GM19099 (cell line): ENCODE measurements around the gene LTC4S.

Experiments
- POLR2A ChIP-seq: IDR thresholded peaks from 3 replicates; pipeline ENCODE4 v1.6.1; 2011; ENCODE audit warnings: low read depth; ENCODE audit not compliant: insufficient read length; ENCODE audit errors: extremely low read depth

LTC4S gene

GRCh38 chr5:179798144-179798770 is 4.5 kb downstream of the LTC4S start:
- no peak for TF ChIP-seq POLR2A

GRCh38 chr5:179798771-179799643 is 5.2 kb downstream of the LTC4S start:
- no peak for TF ChIP-seq POLR2A

DNA sequence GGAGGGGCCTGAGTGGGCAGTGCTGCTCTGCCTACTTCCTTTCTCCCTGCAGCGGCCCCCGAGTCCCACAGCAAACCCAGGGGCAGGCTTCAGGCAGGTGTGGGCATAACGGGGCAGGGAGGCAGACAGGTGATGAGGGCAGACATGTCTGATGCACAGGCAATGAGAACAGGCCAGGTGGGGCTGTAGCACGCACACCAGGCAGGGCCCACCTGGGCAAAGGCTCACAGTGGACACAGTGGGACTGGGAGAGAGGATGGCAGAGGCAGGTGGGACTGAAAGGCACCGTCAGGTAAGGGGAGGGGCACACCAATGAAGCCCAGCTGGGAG is 5.8 kb downstream of the LTC4S start:
- no peak for TF ChIP-seq POLR2A

DNA sequence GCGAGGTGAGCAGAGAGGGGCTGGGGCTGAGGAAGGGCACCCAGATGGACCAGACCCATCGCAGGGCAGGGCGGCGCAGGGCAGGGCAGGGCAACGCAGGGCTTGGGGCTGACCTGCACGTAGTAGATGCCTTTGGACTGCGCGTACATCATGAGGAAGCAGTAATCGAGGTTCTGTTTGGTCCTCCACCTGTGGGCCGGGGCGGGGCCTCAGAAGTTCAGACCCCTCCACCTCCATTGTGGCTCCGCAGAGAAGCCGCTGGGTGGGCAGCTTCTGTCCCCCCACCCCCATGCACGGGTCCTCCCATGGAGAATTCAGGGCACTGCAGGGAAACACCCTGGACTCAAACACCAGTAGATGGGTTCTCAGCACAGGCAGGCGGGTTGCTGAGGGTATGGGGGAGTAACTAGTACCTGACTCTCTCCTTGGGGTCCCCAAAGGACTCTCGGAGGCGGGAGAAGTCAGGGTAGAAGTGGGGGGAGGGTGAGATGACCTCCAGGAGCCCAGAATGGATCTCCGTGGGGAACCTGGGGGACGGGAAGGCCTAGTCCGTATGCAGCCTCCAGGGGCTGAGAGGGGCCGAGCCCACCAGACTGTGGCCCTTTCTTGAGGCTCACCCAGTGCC is 6.4 kb downstream of the LTC4S start:
- no peak for TF ChIP-seq POLR2A

- TF ChIP-seq POLR2A = no peak
These were observed 7.0 kb downstream of the LTC4S start for GRCh38 chr5:179800696-179801201.

DNA sequence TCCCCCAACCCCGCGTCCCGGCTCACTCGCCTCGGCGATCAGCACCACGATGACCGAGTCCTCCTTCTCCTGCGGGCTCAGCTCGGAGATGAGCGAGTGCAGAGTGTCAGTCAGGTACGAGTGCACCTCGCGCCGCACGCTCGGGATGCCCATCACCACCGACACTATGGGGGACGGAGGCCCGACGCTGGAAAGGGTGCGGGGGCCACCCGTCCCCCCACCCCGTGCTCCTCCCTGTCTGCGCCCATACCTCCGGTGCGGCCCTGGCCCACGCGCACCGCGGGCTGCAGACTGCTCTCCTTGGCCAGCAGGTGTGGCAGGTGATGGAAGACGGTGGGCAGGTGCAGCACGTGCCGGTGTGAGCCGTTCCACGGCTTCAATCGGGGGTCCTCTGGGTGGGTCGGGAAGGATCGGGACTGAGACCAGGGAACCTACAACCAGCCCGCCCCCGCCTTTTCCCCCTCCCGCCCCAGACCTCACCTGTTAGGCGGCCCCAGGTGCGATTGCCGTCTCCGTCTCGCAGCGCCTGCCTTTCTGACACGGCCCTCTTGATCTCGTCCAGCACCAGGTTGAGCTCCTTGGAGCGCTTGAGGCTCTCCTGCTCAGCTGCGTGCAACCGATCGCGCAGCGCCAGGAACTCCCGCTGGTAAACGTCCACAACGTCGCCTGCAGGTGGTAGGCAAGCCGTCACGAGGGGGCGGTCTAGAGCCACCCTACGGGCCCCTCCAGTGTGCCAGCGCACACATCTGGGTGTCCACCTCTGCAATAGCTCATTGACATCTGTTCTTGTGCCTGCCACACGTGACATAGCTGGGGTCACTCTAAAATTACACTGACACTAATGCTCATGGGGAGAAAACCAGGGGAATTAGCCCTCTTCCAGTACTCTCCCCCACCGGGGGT is 7.8 kb downstream of the LTC4S start:
- TF ChIP-seq POLR2A = peak; percentile 11

DNA sequence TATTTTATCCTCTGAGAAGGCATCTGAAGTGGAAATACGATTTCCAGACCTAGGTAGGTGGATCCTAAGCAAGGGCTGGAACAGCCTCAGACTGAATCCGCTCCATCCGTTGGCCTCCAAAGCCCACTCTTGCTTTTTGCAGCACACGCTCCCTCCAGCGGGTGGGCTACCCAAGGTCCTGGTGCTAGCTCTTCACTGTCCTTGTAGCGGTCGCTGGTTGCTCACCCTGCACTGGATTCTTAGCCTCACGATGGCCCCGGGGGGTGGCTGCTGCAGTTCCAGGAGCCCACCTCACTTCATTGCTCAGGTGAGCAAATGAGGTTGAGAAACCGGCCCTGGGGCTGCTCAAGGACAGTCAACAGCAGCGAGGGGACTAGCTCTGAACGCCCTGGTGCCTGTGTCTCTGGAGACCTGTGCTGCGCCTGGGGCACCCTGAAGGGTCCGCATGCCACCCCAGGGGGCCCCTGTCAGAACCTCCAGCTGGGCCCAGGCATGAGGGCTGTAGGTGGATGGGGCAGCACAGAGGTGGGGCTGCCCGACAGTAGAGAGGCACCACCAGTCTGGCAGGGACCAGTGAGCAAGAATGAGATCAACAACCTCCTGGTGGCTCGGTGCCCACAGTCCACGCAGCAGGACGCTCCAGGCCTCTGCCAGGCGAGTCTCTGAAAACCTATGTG is 8.6 kb downstream of the LTC4S start:
- no peak for TF ChIP-seq POLR2A

DNA sequence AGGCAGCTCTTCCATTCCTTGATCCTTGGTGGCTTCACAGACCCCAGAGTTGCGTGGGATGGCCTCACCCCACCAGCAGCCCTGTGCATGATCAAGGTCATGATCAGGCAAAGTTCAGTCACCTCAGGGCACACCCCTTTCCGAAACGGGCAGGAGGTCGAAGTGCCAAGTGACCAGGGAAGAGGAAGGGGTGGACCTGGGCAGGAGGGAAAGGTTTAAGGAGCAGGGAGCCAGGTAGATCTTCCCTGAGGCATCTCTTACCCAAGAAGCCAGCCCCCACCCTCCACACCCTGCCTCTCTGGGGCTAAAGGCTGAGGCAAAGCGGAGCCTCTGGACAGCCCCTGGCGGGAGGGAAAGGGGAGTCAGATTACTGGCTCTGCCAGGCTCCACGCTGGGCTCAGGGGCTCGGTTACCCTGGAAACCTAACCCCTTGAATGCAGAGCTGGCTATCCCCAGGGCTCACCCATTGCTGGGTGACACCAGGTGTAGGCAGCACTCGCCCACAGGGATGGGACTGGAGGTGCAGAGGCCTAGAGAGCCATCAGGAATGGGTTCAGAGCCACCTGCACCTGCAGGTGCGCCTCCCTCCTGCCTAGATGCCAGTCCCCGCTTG is 9.3 kb downstream of the LTC4S start:
- no peak for TF ChIP-seq POLR2A

DNA sequence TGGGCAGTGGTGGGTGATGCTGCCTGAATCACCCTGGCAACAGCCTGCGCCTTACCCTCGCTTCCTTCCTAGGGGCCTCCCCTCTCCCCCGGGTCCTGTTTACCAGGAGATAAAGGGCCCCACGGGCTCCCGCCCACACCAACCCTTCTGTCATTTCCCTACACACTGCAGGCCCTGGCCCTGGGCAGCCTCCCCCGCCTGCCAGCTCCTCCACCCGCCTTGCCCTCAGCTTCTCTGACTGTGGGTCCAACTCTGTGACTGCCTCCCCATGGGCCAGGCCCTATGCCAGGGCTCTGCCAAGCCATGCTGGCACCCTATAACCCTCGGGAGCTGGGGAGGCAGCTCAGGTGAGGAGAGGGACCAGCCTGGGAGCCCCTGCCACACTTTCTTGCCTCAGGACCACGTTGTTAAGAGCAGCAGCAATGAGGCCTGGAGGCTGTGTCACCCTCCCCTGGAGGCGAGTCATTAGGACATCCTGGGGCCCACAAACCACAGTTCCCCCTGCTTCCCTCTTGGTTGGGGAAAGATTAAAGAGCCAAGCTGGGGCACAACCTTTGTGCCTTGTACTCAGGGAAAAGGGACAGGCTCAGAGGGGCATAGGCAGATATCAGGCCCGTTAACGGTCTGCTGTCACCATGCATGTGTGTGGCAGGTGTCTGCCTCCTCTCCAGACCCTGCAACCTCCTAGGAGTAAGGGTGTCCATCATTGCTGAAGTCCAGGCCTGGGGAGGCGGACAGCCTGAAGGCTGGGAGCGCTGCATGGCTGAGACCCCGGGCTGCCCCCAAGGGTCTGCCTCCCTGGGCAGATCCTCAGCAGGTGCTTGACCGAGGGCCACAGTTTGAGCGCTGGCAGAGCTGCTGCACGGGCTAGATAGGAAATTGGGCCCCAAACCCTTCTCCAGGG is 10.1 kb downstream of the LTC4S start:
- no peak for TF ChIP-seq POLR2A

DNA sequence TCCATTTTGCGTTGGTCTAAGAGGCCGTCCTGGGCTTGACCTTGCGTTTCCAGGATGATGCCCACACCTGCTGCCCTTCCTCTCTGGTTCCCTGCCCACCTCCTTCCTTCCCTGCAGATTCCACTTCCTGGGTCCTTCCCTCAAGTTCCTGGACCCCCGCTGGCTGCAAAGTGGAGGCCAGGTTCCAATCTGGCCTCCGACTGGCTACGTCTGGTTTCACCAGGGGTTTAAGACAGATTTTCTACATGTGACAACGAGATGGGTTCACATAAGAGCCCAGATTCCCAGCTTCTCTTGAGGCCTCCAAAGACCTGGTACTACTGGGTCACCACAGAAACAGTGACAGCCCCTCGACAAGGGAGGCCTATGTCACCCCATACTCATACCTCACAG is 10.8 kb downstream of the LTC4S start:
- TF ChIP-seq POLR2A = no peak

GRCh38 chr5:179805070-179805528 is 11.3 kb downstream of the LTC4S start:
- no peak for TF ChIP-seq POLR2A

DNA sequence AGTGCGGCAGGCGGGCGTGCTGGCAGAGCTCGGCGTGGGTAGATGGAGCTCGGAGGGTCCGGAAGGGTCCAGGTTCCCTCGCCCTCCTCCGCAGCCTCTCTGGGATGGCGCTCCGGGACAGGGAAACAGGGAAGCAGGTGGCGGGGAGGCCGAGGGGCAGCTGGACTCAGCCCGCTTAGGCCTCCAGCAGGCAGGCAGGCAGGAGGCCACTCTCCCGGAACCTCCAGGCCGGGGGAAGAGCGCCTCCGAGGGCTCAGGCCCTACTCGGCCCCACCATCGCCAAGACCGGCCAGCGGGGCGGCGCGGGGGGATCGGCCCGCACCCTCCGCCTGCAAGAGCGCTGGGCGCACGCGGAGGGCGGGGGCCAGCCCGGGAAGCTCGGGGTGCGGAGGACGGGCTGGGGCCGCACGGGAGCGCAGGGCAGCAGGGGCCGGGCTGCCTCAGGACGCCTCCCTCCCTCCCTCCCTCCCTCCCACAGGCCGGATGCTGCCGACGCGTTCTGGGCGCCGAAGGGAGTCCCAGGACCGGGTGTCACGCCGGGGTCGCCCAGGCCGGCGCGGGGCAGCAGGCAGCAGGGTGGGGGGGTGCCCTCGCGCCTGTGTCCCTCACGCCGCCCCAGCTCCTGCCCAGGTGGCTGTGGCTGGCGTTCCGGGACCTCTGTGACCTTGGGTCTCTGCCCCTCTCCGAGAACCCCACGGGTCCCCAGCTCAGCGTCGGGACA is 11.9 kb downstream of the LTC4S start:
- TF ChIP-seq POLR2A = no peak

- TF ChIP-seq POLR2A = peak; percentile 79
These were observed 12.7 kb downstream of the LTC4S start, which contains the start of gene MGAT4B for GRCh38 chr5:179806250-179807048. MGAT4B (minus strand) TSS chr5:179806866; CDS start chr5:179806583, 283 bp downstream.
